Peyer's patch (tissue), 4 donors: Measurements from ENCODE around the gene PIP5KL1.

Experiments used
- POLR2A ChIP-seq, 2 donors: fragments of 450-650 bp; IDR thresholded peaks; one replicate each; pipeline ENCODE4 v1.5.1; 2017; ENCODE audit warnings: antibody characterized with exemption in 2 of 2, mild to moderate bottlenecking in 2 of 2, moderate library complexity in 2 of 2
- TF ChIP-seq, protein P1 (sequence below), 6 experiments: fragments of 450-650 bp in 4 of 6; fragments of 200-600 bp in 2 of 6; sonication (generic) in 1 of 6; IDR thresholded peaks; one replicate each; pipeline ENCODE4 v1.5.1; 2017 to 2019; ENCODE audit warnings: antibody characterized with exemption in 6 of 6, mild to moderate bottlenecking in 3 of 6, moderate library complexity in 1 of 6

GRCh38 chr9:127975376-127976315 is 45.1 kb upstream of the PIP5KL1 start:
- TF ChIP-seq, protein P1, sequence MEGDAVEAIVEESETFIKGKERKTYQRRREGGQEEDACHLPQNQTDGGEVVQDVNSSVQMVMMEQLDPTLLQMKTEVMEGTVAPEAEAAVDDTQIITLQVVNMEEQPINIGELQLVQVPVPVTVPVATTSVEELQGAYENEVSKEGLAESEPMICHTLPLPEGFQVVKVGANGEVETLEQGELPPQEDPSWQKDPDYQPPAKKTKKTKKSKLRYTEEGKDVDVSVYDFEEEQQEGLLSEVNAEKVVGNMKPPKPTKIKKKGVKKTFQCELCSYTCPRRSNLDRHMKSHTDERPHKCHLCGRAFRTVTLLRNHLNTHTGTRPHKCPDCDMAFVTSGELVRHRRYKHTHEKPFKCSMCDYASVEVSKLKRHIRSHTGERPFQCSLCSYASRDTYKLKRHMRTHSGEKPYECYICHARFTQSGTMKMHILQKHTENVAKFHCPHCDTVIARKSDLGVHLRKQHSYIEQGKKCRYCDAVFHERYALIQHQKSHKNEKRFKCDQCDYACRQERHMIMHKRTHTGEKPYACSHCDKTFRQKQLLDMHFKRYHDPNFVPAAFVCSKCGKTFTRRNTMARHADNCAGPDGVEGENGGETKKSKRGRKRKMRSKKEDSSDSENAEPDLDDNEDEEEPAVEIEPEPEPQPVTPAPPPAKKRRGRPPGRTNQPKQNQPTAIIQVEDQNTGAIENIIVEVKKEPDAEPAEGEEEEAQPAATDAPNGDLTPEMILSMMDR (IDR thresholded peaks at IDR 0.05): no peak
- TF ChIP-seq POLR2A (IDR thresholded peaks at IDR 0.05): peak in 1 of 2 donors; percentile 19
